GM19467 (cell line): ENCODE results near the gene CRHR2.
"Not testable (repeated sequence)": the region's sequence is repeated elsewhere in the genome, so short reads cannot be mapped to it uniquely, and the experiment has no call there.

Experiments used
- ATAC-seq: cut with Tn5 transposase; IDR thresholded peaks from one replicate; pipeline ENCODE4 v1.9.1; 2021; ENCODE audit warnings: mild to moderate bottlenecking, moderate library complexity; ENCODE audit not compliant: unreplicated experiment

The CRHR2 gene

GRCh38 chr7:30682212-30683083, at the start of gene CRHR2:
Gene CRHR2 (minus strand): TSS chr7:30682456. CDS start chr7:30682280, 176 bp downstream.
- no peak for ATAC-seq

GRCh38 chr7:30731581-30731980, 49.3 kb upstream of the CRHR2 start:
- no peak for ATAC-seq

- no peak for ATAC-seq
Measured at GRCh38 chr7:30730996-30731395, 48.7 kb upstream of the CRHR2 start.

GRCh38 chr7:30730097-30730496, 47.8 kb upstream of the CRHR2 start:
- ATAC-seq, result no peak

- no peak for ATAC-seq
Measured at GRCh38 chr7:30729642-30730041, 47.4 kb upstream of the CRHR2 start.

GRCh38 chr7:30728591-30729100, 46.4 kb upstream of the CRHR2 start:
- no peak for ATAC-seq

- ATAC-seq, result peak; percentile 65
Measured at GRCh38 chr7:30727061-30727945, 45.0 kb upstream of the CRHR2 start.

GRCh38 chr7:30726296-30727006, 44.2 kb upstream of the CRHR2 start:
- no peak for ATAC-seq

GRCh38 chr7:30723776-30724175, 41.5 kb upstream of the CRHR2 start:
- ATAC-seq, result no peak

GRCh38 chr7:30722671-30723070, 40.4 kb upstream of the CRHR2 start:
- ATAC-seq, result no peak

GRCh38 chr7:30722187-30722586, 39.9 kb upstream of the CRHR2 start:
- no peak for ATAC-seq

GRCh38 chr7:30721211-30721610, 39.0 kb upstream of the CRHR2 start:
- no peak for ATAC-seq

- not testable (repeated sequence) for ATAC-seq
Measured at GRCh38 chr7:30719434-30719833, 37.2 kb upstream of the CRHR2 start.

- no peak for ATAC-seq
Measured at GRCh38 chr7:30717181-30717580, 34.9 kb upstream of the CRHR2 start.

- no peak for ATAC-seq
Measured at GRCh38 chr7:30714129-30714528, 31.9 kb upstream of the CRHR2 start.

GRCh38 chr7:30713392-30713791, 31.1 kb upstream of the CRHR2 start:
- no peak for ATAC-seq

- ATAC-seq, result no peak
Measured at GRCh38 chr7:30710669-30711068, 28.4 kb upstream of the CRHR2 start.

GRCh38 chr7:30709549-30709948, 27.3 kb upstream of the CRHR2 start:
- ATAC-seq, result no peak

- ATAC-seq, result no peak
Measured at GRCh38 chr7:30708983-30709382, 26.7 kb upstream of the CRHR2 start.

GRCh38 chr7:30708412-30708811, 26.2 kb upstream of the CRHR2 start:
- no peak for ATAC-seq
